GM18505 (cell line): ENCODE data around the gene FOXO1.

Source experiments
- ATAC-seq: cut with Tn5 transposase; IDR thresholded peaks from one replicate; pipeline ENCODE4 v1.9.1; 2021; ENCODE audit not compliant: unreplicated experiment
- POLR2A ChIP-seq: IDR thresholded peaks from 4 replicates; pipeline ENCODE4 v1.6.1; 2011; ENCODE audit warnings: borderline replicate concordance; ENCODE audit not compliant: insufficient read depth, insufficient read length; ENCODE audit errors: extremely low read depth

FOXO1 gene

GRCh38 chr13:40534456-40534855 is 132.0 kb downstream of the FOXO1 start:
- TF ChIP-seq POLR2A = no peak
- ATAC-seq = no peak

DNA sequence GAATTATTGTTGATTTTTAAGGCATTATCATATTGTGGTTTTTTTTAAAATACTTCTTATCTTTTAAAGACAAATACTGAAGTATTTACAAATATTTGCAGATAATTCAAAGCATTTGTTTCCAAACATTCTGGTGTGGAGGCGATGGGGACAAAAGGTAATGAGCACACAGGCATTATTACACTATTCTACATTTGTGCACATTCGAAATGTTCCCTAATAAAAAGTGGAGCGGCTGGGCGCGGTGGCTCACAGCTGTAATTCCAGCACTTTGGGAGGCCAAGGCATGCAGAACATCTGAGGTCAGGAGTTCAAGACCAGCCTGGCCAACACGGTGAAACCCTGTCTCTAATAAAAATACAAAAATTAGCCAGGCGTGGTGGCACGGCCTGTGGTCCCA is 133.4 kb downstream of the FOXO1 start:
- TF ChIP-seq POLR2A = no peak
- no peak for ATAC-seq

DNA sequence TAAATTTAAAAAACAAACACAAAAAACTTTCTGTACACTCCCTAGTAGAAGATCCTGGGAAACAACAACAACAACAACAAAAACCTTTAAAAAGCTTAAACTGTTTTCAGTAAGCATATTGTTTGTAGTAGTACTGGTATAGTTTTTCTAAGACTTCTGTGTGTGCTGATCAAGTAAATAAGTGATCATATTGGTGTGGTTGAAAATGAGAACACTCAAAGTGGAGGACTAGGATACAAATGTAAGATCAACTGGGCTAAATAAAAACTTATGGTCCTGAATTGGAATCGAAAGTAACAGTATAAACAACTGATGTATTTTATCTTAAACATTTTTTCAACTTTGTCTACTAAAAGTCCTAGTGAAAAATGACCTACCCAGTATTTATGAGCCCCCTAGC is 135.5 kb downstream of the FOXO1 start:
- no peak for TF ChIP-seq POLR2A
- no peak for ATAC-seq

GRCh38 chr13:40528881-40529280 is 137.6 kb downstream of the FOXO1 start:
- no peak for TF ChIP-seq POLR2A
- no peak for ATAC-seq

- no peak for TF ChIP-seq POLR2A
Measured at GRCh38 chr13:40527914-40528313, 138.5 kb downstream of the FOXO1 start.

DNA sequence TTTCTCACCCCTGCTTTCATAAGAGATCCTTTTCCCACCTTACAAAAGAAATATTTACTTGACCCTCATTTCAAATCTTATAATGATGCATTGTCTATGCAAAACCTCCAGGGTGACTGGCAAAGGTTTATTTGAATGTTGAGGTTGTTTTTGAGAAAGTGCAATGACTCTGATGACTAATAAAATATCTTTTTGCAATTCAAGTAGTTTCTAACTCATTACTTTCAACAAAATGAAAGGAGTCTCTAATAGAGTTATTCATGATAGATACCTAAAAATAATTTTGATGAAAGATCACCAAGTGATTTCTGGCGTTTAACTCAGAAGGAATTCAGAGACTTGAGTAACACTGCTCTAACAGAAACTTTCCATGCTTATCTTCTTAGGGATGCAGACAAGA is 144.2 kb downstream of the FOXO1 start:
- TF ChIP-seq POLR2A = no peak
- no peak for ATAC-seq

More at GRCh38 chr13:40527914-40528313, 138.5 kb downstream of the FOXO1 start:
- ATAC-seq = no peak

GRCh38 chr13:40520916-40521315 is 145.5 kb downstream of the FOXO1 start:
- no peak for ATAC-seq
- TF ChIP-seq POLR2A = no peak

DNA sequence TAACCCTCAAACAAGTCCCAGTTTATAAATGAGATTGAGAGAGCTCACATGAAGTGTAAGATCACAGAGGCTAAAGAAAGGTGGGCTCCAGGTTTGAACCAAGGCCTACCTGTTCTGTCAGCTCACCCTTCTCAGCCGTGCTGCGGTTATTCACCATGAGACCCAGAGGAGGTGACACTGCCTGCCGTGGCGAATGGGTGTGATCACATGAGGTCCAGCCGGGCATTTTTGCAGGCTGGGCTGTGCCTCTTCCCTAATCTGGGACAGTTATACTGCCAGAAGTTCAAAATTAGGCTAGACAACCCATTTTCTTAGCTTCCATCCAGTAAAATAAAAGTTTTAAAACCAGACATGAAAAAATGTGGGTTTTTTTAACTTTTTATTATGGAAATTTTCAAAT is 146.8 kb downstream of the FOXO1 start:
- no peak for ATAC-seq
- TF ChIP-seq POLR2A = no peak

DNA sequence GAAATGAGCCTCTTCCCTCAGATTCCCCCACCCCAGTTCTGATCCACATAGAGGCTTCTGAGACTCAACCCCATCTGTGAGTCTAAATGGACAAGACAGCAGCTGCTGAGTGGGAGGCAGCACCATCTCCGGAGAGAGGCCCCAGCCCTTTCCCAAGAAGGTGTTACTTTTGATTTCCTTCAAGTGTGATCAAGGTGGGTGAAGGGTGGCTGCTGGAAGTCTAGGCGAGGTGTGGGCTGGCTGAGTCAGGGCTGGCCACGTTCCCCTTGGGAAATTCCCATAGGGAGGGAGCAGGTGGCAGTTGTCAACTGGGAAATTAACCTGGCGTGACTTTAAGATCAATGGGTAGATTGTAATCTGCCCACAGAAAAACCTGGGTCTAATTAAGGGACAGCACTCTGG is 148.0 kb downstream of the FOXO1 start:
- peak; percentile 36 for ATAC-seq
- no peak for TF ChIP-seq POLR2A

GRCh38 chr13:40517486-40518480 is 148.7 kb downstream of the FOXO1 start:
- peak; percentile 68 for ATAC-seq
- TF ChIP-seq POLR2A = no peak

GRCh38 chr13:40515702-40516101 is 150.7 kb downstream of the FOXO1 start:
- no peak for ATAC-seq
- no peak for TF ChIP-seq POLR2A

- ATAC-seq = no peak
Measured at GRCh38 chr13:40514802-40515201, 151.6 kb downstream of the FOXO1 start.

DNA sequence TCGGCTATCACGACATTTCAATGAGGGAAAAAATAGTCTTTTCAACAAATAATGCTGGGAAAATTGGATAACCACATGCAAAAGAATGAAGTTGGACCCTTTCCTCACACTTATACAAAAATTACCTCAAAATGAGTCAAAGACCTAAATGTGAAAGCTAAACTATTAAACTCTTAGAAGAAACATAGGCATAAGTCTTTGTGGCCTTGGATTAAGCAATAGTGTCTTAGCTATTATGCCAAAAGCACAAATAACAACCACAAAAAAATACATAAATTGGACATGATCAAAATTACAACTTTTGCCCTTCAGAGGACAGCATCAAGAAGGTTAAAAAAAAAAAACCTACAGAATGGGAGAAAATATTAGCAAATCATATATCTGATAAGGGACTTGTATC is 156.6 kb downstream of the FOXO1 start:
- ATAC-seq = no peak
- TF ChIP-seq POLR2A = no peak

More at GRCh38 chr13:40514802-40515201, 151.6 kb downstream of the FOXO1 start:
- no peak for TF ChIP-seq POLR2A

- TF ChIP-seq POLR2A = no peak
- ATAC-seq = no peak
Measured at GRCh38 chr13:40508767-40509342, 157.6 kb downstream of the FOXO1 start.

GRCh38 chr13:40508127-40508526 is 158.3 kb downstream of the FOXO1 start:
- no peak for ATAC-seq
- no peak for TF ChIP-seq POLR2A
